ENCODE results near the gene ANK3. TPM values are rescaled to one million over a fixed set of nuclear protein-coding genes. Genes with fewer than 3 reads are reported as not detected.

ANK3 gene
- total RNA-seq, 2 donors from 2014 or later = 189 to 198 TPM

- Histone ChIP-seq H3K27ac (no peak overlapping the region), H3K36me3 (peaks cover 38% of the 10 kb centered on the region), H3K27me3 (no peaks in the 10 kb centered on the region), H3K4me3 (no peak overlapping the region), H3K4me1 (no peaks in the 10 kb centered on the region), H3K9me3 (no peaks in the 10 kb centered on the region)
- no peak for DNase-seq (ENCODE audit: low spot score)
- TF ChIP-seq, protein P1, sequence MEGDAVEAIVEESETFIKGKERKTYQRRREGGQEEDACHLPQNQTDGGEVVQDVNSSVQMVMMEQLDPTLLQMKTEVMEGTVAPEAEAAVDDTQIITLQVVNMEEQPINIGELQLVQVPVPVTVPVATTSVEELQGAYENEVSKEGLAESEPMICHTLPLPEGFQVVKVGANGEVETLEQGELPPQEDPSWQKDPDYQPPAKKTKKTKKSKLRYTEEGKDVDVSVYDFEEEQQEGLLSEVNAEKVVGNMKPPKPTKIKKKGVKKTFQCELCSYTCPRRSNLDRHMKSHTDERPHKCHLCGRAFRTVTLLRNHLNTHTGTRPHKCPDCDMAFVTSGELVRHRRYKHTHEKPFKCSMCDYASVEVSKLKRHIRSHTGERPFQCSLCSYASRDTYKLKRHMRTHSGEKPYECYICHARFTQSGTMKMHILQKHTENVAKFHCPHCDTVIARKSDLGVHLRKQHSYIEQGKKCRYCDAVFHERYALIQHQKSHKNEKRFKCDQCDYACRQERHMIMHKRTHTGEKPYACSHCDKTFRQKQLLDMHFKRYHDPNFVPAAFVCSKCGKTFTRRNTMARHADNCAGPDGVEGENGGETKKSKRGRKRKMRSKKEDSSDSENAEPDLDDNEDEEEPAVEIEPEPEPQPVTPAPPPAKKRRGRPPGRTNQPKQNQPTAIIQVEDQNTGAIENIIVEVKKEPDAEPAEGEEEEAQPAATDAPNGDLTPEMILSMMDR (IDR thresholded peaks at IDR 0.05) = no peak
These were observed 315.7 kb downstream of the ANK3 start for GRCh38 chr10:60073781-60074656.

DNA sequence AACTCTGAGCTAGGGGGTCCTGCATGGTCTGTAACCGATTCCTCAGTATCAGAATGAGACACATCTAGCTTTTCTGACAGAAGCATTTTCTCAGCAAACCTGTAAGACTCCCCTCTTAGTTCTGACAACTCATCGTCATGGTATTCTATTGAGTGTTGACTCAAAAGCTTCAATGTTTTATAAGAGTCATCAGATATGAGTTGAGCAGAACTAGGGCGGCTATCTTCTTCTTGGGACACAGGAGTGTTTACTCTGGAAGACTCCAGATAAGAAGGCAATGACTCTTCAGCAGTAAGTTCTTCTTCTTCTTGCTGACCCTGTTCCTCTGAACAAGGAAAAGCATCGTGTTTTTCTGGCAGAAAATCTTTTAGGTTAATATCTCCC is 316.3 kb downstream of the ANK3 start:
- Histone ChIP-seq H3K4me3 (no peak overlapping the region), H3K36me3 (peaks cover 42% of the 10 kb centered on the region), H3K27ac (no peak overlapping the region), H3K27me3 (no peaks in the 10 kb centered on the region), H3K4me1 (no peaks in the 10 kb centered on the region), H3K9me3 (no peaks in the 10 kb centered on the region)
- no peak for DNase-seq (ENCODE audit: low spot score)
- TF ChIP-seq, protein P1 (IDR thresholded peaks at IDR 0.05) = no peak

- Histone ChIP-seq H3K9me3 (no peaks in the 10 kb centered on the region), H3K27me3 (no peaks in the 10 kb centered on the region), H3K27ac (no peak overlapping the region), H3K36me3 (peaks cover 26% of the 10 kb centered on the region), H3K4me3 (no peak overlapping the region), H3K4me1 (no peaks in the 10 kb centered on the region)
- TF ChIP-seq, protein P1 (IDR thresholded peaks at IDR 0.05) = no peak
- DNase-seq (ENCODE audit: low spot score) = no peak
These were observed 320.4 kb downstream of the ANK3 start for GRCh38 chr10:60069311-60069710.

- Histone ChIP-seq H3K9me3 (no peaks in the 10 kb centered on the region), H3K4me3 (no peak overlapping the region), H3K4me1 (no peaks in the 10 kb centered on the region), H3K27me3 (no peaks in the 10 kb centered on the region), H3K36me3 (peaks cover 7% of the 10 kb centered on the region), H3K27ac (no peak overlapping the region)
- DNase-seq (ENCODE audit: low spot score) = no peak
- TF ChIP-seq, protein P1 (IDR thresholded peaks at IDR 0.05) = no peak
These were observed 339.3 kb downstream of the ANK3 start for GRCh38 chr10:60050366-60050765.

GRCh38 chr10:60048091-60048501 is 341.6 kb downstream of the ANK3 start:
- no peak overlapping the region for H3K4me3 ChIP-seq
- DNase-seq (ENCODE audit: low spot score) = no peak
- TF ChIP-seq, protein P1 (IDR thresholded peaks at IDR 0.05) = peak in 1 of 2 donors; percentile 24

More at GRCh38 chr10:60048091-60048501, 341.6 kb downstream of the ANK3 start:
- H3K27me3 ChIP-seq = no peaks in the 10 kb centered on the region
- H3K27ac ChIP-seq = no peak overlapping the region
- H3K36me3 ChIP-seq = no peaks in the 10 kb centered on the region
- H3K4me1 ChIP-seq = peaks cover 0 to 11% of the 10 kb centered on the region in 2 donors
- H3K9me3 ChIP-seq = no peaks in the 10 kb centered on the region
